Neuronal stem cell (in vitro differentiated cells): ENCODE results near the gene ADNP.

ENCODE experiments used
- DNase-seq: peaks from one replicate; pipeline ENCODE4 v3.0.0-alpha.2; 2013; ENCODE audit warnings: low spot score
- H2AFZ ChIP-seq: one replicate; pipeline ENCODE4 v1.6.1; 2013; ENCODE audit warnings: mild to moderate bottlenecking, low read length, inconsistent platforms
- H2AK5ac ChIP-seq: 2 replicates; pipeline ENCODE4 v1.6.1; 2013; ENCODE audit warnings: low read depth, mild to moderate bottlenecking, inconsistent platforms, low read length, moderate library complexity, mixed read lengths
- H2BK120ac ChIP-seq: 2 replicates; pipeline ENCODE4 v1.6.1; 2013; ENCODE audit warnings: low read depth, mild to moderate bottlenecking, inconsistent platforms, low read length, moderate library complexity, mixed read lengths
- H2BK12ac ChIP-seq: one replicate; pipeline ENCODE4 v1.6.1; 2013; ENCODE audit warnings: low read length, inconsistent platforms
- H2BK15ac ChIP-seq: 2 replicates; pipeline ENCODE4 v1.6.1; 2013; ENCODE audit warnings: mild to moderate bottlenecking, low read length, inconsistent platforms, mixed read lengths
- H2BK5ac ChIP-seq: one replicate; pipeline ENCODE4 v1.6.1; 2013; ENCODE audit warnings: inconsistent platforms, mild to moderate bottlenecking, low read length, moderate library complexity
- H3K14ac ChIP-seq: one replicate; pipeline ENCODE4 v1.6.1; 2013; ENCODE audit warnings: low read length, inconsistent platforms
- H3K18ac ChIP-seq: 2 replicates; pipeline ENCODE4 v1.6.1; 2013; ENCODE audit warnings: low read length, inconsistent platforms
- H3K23ac ChIP-seq: 2 replicates; pipeline ENCODE4 v1.6.1; 2013; ENCODE audit warnings: low read depth, mild to moderate bottlenecking, mixed read lengths, low read length, inconsistent platforms; ENCODE audit not compliant: poor library complexity
- H3K27ac ChIP-seq: replicated peaks from 3 replicates; pipeline ENCODE4 v1.5.1; 2013; ENCODE audit warnings: low read length, inconsistent platforms
- H3K27me3 ChIP-seq, 3 experiments: 2 replicates each; pipeline ENCODE4 v1.6.1; 2013; ENCODE audit warnings: low read length in 3 of 3, mild to moderate bottlenecking in 2 of 3, inconsistent platforms in 1 of 3, low read depth in 1 of 3, mixed read lengths in 1 of 3, moderate library complexity in 1 of 3; ENCODE audit not compliant: control insufficient read depth in 3 of 3, insufficient read depth in 3 of 3
- H3K36me3 ChIP-seq, 2 donors: replicated peaks in 1 of 2; 2 replicates each; pipeline ENCODE4 v1.6.1; 2013; ENCODE audit warnings: low read length in 2 of 2; ENCODE audit not compliant: control insufficient read depth in 2 of 2, insufficient read depth in 2 of 2
- H3K4ac ChIP-seq: 2 replicates; pipeline ENCODE4 v1.6.1; 2013; ENCODE audit warnings: inconsistent platforms, mild to moderate bottlenecking, low read length, moderate library complexity
- H3K4me1 ChIP-seq, 2 donors: 1 replicate in 1 of 2; 2 replicates in 1 of 2; pipeline ENCODE4 v1.6.1; 2013; ENCODE audit warnings: low read length in 2 of 2, low read depth in 1 of 2; ENCODE audit not compliant: control insufficient read depth in 2 of 2, insufficient read depth in 1 of 2
- H3K4me2 ChIP-seq: one replicate; pipeline ENCODE4 v1.6.1; 2013; ENCODE audit warnings: mild to moderate bottlenecking, low read length, inconsistent platforms; ENCODE audit not compliant: insufficient read depth, poor library complexity, severe bottlenecking
- H3K4me3 ChIP-seq, 2 donors: 2 replicates each; pipeline ENCODE4 v1.5.1; 2013; ENCODE audit warnings: low read length in 2 of 2, mild to moderate bottlenecking in 2 of 2, inconsistent platforms in 1 of 2, moderate library complexity in 1 of 2
- H3K79me1 ChIP-seq: one replicate; pipeline ENCODE4 v1.6.1; 2013; ENCODE audit warnings: low read depth, mild to moderate bottlenecking, inconsistent platforms, low read length, moderate library complexity
- H3K9ac ChIP-seq: one replicate; pipeline ENCODE4 v1.6.1; 2013; ENCODE audit warnings: mild to moderate bottlenecking, low read depth, low read length, inconsistent platforms; ENCODE audit not compliant: poor library complexity
- H3K9me3 ChIP-seq, 2 donors: replicated peaks in 1 of 2; 2 replicates each; pipeline versions ENCODE3 to v1.6.1; 2013; ENCODE audit warnings: low read length in 2 of 2, mild to moderate bottlenecking in 2 of 2, inconsistent platforms in 1 of 2, low read depth in 1 of 2, mixed read lengths in 1 of 2, moderate library complexity in 1 of 2; ENCODE audit not compliant: control insufficient read depth in 2 of 2, insufficient read depth in 1 of 2
- H4K8ac ChIP-seq: one replicate; pipeline ENCODE4 v1.6.1; 2013; ENCODE audit warnings: low read depth, mild to moderate bottlenecking, inconsistent platforms, low read length, moderate library complexity
- H4K91ac ChIP-seq: one replicate; pipeline ENCODE4 v1.6.1; 2013; ENCODE audit warnings: low read length, low read depth, mild to moderate bottlenecking, inconsistent platforms; ENCODE audit not compliant: poor library complexity
- WGBS, 2 donors: extraction: QIAGEN DNeasy Blood & Tissue Kit; methylation state at CpG; one replicate each; pipeline ENCODE4 v1.1.7; 2013; ENCODE audit warnings: missing lambda C conversion rate in 2 of 2, mixed read lengths in 1 of 2; ENCODE audit not compliant: insufficient read length in 2 of 2, insufficient replicate concordance in 1 of 2; ENCODE audit errors: extremely low coverage in 2 of 2; 5-methylcytosine and 5-hydroxymethylcytosine counted together

The ADNP gene

GRCh38 chr20:50977066-50978021 lies 46.1 kb upstream of the ADNP start:
- Histone ChIP-seq H4K91ac (no peak overlapping the region), H2AFZ (peak overlapping the region; percentile 74), H4K8ac (no peak overlapping the region), H3K79me1 (no peaks in the 10 kb centered on the region), H2BK15ac (no peak overlapping the region), H3K4me2 (no peak overlapping the region), H3K36me3 (no peaks in the 10 kb centered on the region), H3K9ac (no peak overlapping the region), H2BK120ac (no peak overlapping the region), H3K27ac (peak overlapping the region; percentile 10), H3K4me1 (peaks cover 3 to 13% of the 10 kb centered on the region in 2 donors), H3K18ac (no peak overlapping the region), H3K9me3 (peaks cover 0 to 2% of the 10 kb centered on the region in 2 donors), H2BK5ac (no peak overlapping the region), H3K14ac (no peak overlapping the region), H3K4me3 (no peak overlapping the region), H3K27me3 (no peaks in the 10 kb centered on the region), H2AK5ac (no peak overlapping the region), H3K4ac (no peak overlapping the region), H2BK12ac (no peak overlapping the region), H3K23ac (no peak overlapping the region)
- WGBS, 2 donors = no CpG with 5 or more reads among the region's 20 CpGs
- DNase-seq = no peak

GRCh38 chr20:50975701-50976330 lies 44.6 kb upstream of the ADNP start:
- Histone ChIP-seq H3K18ac (peak overlapping the region; percentile 62), H2BK15ac (peak overlapping the region; percentile 74), H3K79me1 (no peaks in the 10 kb centered on the region), H2BK5ac (no peak overlapping the region), H2AFZ (no peak overlapping the region), H2AK5ac (peak overlapping the region; percentile 47), H3K4ac (no peak overlapping the region), H3K27me3 (no peaks in the 10 kb centered on the region), H3K4me2 (no peak overlapping the region), H2BK120ac (no peak overlapping the region), H3K14ac (no peak overlapping the region), H4K8ac (no peak overlapping the region), H2BK12ac (no peak overlapping the region), H3K27ac (no peak overlapping the region), H3K23ac (peak overlapping the region; percentile 50), H3K4me3 (no peak overlapping the region), H3K36me3 (no peaks in the 10 kb centered on the region), H4K91ac (no peak overlapping the region), H3K9me3 (peaks cover 0 to 2% of the 10 kb centered on the region in 2 donors), H3K9ac (no peak overlapping the region), H3K4me1 (peaks cover 3 to 13% of the 10 kb centered on the region in 2 donors)
- no peak for DNase-seq
- WGBS, 2 donors = no CpG with 5 or more reads among the region's 10 CpGs

GRCh38 chr20:50969912-50970311 lies 38.7 kb upstream of the ADNP start:
- H3K9ac ChIP-seq = no peak overlapping the region
- no peaks in the 10 kb centered on the region for H3K79me1 ChIP-seq
- H2AFZ ChIP-seq = no peak overlapping the region
- H2AK5ac ChIP-seq = no peak overlapping the region
- no peak overlapping the region for H3K23ac ChIP-seq
- H3K36me3 ChIP-seq = no peaks in the 10 kb centered on the region
- no peak overlapping the region for H4K8ac ChIP-seq
- H3K14ac ChIP-seq = no peak overlapping the region
- H3K9me3 ChIP-seq = no peaks in the 10 kb centered on the region
- DNase-seq = no peak
- H3K4ac ChIP-seq = no peak overlapping the region
- H2BK12ac ChIP-seq = no peak overlapping the region
- WGBS, 2 donors = no CpG with 5 or more reads among the region's 8 CpGs
- peak overlapping the region; percentile 60 for H3K18ac ChIP-seq
- H3K4me3 ChIP-seq = no peak overlapping the region
- H2BK15ac ChIP-seq = peak overlapping the region; percentile 8
- no peak overlapping the region for H2BK5ac ChIP-seq
- peaks cover 15 to 23% of the 10 kb centered on the region in 2 donors for H3K4me1 ChIP-seq
- no peak overlapping the region for H2BK120ac ChIP-seq
- no peak overlapping the region for H3K4me2 ChIP-seq
- no peaks in the 10 kb centered on the region for H3K27me3 ChIP-seq
- H3K27ac ChIP-seq = no peak overlapping the region
- H4K91ac ChIP-seq = no peak overlapping the region

GRCh38 chr20:50969435-50969834 lies 38.2 kb upstream of the ADNP start:
- no peak for DNase-seq
- H3K14ac ChIP-seq = no peak overlapping the region
- H4K91ac ChIP-seq = no peak overlapping the region
- H3K27ac ChIP-seq = peak overlapping the region; percentile 88
- no peak overlapping the region for H3K9ac ChIP-seq
- H3K36me3 ChIP-seq = no peaks in the 10 kb centered on the region
- no peaks in the 10 kb centered on the region for H3K27me3 ChIP-seq
- H2BK120ac ChIP-seq = no peak overlapping the region
- H3K79me1 ChIP-seq = no peaks in the 10 kb centered on the region
- no peak overlapping the region for H2BK5ac ChIP-seq
- H3K4me3 ChIP-seq = no peak overlapping the region
- no peak overlapping the region for H3K23ac ChIP-seq
- H3K18ac ChIP-seq = peak overlapping the region; percentile 13
- H3K4ac ChIP-seq = no peak overlapping the region
- WGBS, 2 donors = no CpG with 5 or more reads among the region's 5 CpGs
- H3K4me1 ChIP-seq = peaks cover 15 to 23% of the 10 kb centered on the region in 2 donors
- H4K8ac ChIP-seq = no peak overlapping the region
- no peak overlapping the region for H3K4me2 ChIP-seq
- H2BK12ac ChIP-seq = peak overlapping the region; percentile 48
- peak overlapping the region; percentile 64 for H2AK5ac ChIP-seq
- H2BK15ac ChIP-seq = peak overlapping the region; percentile 8
- no peak overlapping the region for H2AFZ ChIP-seq
- H3K9me3 ChIP-seq = no peaks in the 10 kb centered on the region
